ENCODE measurements around the gene CKAP5. TPM values are rescaled to one million over a fixed set of nuclear protein-coding genes. Genes with fewer than 3 reads are reported as not detected.

CKAP5 gene
- total RNA-seq, 1 experiment from 2014 or later: 166 TPM

DNA sequence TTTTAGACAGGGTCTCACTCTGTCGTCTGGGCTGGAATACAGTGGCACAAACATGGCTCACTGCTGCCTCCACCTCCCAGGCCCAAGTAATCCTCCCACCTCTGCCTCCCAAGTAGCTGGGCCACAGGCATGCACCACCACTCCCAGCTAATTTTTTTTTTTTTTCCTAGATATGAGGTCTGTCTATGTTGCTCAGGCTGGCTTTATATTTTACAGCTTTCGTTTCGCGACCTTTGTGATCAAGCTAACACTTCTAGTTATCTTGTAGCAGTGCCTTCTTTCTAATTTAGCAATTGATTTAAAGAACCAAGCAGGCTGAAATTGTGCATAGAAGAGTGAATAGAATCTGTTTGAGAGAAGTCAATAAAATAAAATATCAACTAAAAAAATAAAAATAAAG is 11.3 kb downstream of the CKAP5 start:
- DNase-seq (ENCODE audit: low read depth, low spot score) (no peak), ATAC-seq (no peak)
- Histone ChIP-seq H3K4me2 (ENCODE audit: low read length) (no peak overlapping the region), H3K4me1 (ENCODE audit: control insufficient read depth in 1 of 2, insufficient read depth in 2 of 2, low read length in 2 of 2) (no peaks in the 10 kb centered on the region; a peak in 1 of 4 replicates), H3K9me2 (ENCODE audit: insufficient read depth) (no peaks in the 10 kb centered on the region), H4K20me1 (ENCODE audit: insufficient read depth) (peaks cover 11% of the 10 kb centered on the region; the same call in 1 of the 2 replicates), H3K4me3 (replicated peaks in 1 of 2; ENCODE audit: low read depth in 1 of 2, low read length in 2 of 2) (no peak overlapping the region), H3K9me3 (ENCODE audit: control insufficient read depth in 1 of 2, insufficient read depth in 1 of 2, low read depth in 1 of 2, low read length in 2 of 2) (no peaks in the 10 kb centered on the region), H3K9ac (ENCODE audit: low read length) (no peak overlapping the region), H3K79me2 (ENCODE audit: insufficient read depth, low read length) (peaks cover 99% of the 10 kb centered on the region), H3K27me3 (ENCODE audit: insufficient read depth, low read length) (no peaks in the 10 kb centered on the region), H2AFZ (ENCODE audit: low read depth, low read length, poor library complexity, severe bottlenecking) (no peak overlapping the region), H3K36me3 (ENCODE audit: control insufficient read depth in 1 of 2, insufficient read depth in 2 of 2, low read length in 2 of 2) (no peaks in the 10 kb centered on the region), H3K27ac (ENCODE audit: low read depth, low read length) (no peak overlapping the region)
- TF ChIP-seq, protein P1, sequence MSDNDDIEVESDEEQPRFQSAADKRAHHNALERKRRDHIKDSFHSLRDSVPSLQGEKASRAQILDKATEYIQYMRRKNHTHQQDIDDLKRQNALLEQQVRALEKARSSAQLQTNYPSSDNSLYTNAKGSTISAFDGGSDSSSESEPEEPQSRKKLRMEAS (IDR thresholded peaks at IDR 0.05): no peak
- no peak for TF ChIP-seq CEBPB (IDR thresholded peaks at IDR 0.05; ENCODE audit: low read depth)
- TF ChIP-seq, protein P2, sequence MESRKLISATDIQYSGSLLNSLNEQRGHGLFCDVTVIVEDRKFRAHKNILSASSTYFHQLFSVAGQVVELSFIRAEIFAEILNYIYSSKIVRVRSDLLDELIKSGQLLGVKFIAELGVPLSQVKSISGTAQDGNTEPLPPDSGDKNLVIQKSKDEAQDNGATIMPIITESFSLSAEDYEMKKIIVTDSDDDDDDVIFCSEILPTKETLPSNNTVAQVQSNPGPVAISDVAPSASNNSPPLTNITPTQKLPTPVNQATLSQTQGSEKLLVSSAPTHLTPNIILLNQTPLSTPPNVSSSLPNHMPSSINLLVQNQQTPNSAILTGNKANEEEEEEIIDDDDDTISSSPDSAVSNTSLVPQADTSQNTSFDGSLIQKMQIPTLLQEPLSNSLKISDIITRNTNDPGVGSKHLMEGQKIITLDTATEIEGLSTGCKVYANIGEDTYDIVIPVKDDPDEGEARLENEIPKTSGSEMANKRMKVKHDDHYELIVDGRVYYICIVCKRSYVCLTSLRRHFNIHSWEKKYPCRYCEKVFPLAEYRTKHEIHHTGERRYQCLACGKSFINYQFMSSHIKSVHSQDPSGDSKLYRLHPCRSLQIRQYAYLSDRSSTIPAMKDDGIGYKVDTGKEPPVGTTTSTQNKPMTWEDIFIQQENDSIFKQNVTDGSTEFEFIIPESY (IDR thresholded peaks at IDR 0.05; ENCODE audit: extremely low read depth, insufficient replicate concordance, low read length): no peak
- TF ChIP-seq JUND (IDR thresholded peaks at IDR 0.05): no peak
- TF ChIP-seq YY1 (IDR thresholded peaks at IDR 0.05; ENCODE audit: extremely low read depth, insufficient replicate concordance, low read depth, low read length): no peak
- TF ChIP-seq, protein P3, sequence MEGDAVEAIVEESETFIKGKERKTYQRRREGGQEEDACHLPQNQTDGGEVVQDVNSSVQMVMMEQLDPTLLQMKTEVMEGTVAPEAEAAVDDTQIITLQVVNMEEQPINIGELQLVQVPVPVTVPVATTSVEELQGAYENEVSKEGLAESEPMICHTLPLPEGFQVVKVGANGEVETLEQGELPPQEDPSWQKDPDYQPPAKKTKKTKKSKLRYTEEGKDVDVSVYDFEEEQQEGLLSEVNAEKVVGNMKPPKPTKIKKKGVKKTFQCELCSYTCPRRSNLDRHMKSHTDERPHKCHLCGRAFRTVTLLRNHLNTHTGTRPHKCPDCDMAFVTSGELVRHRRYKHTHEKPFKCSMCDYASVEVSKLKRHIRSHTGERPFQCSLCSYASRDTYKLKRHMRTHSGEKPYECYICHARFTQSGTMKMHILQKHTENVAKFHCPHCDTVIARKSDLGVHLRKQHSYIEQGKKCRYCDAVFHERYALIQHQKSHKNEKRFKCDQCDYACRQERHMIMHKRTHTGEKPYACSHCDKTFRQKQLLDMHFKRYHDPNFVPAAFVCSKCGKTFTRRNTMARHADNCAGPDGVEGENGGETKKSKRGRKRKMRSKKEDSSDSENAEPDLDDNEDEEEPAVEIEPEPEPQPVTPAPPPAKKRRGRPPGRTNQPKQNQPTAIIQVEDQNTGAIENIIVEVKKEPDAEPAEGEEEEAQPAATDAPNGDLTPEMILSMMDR (IDR thresholded peaks at IDR 0.05 in 2 of 3, conservative IDR thresholded peaks at IDR 0.05 in 1 of 3; ENCODE audit: borderline replicate concordance in 1 of 3, insufficient read depth in 1 of 3, low read depth in 2 of 3, low read length in 2 of 3): no peak
- no peak for TF ChIP-seq SP1 (IDR thresholded peaks at IDR 0.05; ENCODE audit: low read depth)
- TF ChIP-seq, protein P4, sequence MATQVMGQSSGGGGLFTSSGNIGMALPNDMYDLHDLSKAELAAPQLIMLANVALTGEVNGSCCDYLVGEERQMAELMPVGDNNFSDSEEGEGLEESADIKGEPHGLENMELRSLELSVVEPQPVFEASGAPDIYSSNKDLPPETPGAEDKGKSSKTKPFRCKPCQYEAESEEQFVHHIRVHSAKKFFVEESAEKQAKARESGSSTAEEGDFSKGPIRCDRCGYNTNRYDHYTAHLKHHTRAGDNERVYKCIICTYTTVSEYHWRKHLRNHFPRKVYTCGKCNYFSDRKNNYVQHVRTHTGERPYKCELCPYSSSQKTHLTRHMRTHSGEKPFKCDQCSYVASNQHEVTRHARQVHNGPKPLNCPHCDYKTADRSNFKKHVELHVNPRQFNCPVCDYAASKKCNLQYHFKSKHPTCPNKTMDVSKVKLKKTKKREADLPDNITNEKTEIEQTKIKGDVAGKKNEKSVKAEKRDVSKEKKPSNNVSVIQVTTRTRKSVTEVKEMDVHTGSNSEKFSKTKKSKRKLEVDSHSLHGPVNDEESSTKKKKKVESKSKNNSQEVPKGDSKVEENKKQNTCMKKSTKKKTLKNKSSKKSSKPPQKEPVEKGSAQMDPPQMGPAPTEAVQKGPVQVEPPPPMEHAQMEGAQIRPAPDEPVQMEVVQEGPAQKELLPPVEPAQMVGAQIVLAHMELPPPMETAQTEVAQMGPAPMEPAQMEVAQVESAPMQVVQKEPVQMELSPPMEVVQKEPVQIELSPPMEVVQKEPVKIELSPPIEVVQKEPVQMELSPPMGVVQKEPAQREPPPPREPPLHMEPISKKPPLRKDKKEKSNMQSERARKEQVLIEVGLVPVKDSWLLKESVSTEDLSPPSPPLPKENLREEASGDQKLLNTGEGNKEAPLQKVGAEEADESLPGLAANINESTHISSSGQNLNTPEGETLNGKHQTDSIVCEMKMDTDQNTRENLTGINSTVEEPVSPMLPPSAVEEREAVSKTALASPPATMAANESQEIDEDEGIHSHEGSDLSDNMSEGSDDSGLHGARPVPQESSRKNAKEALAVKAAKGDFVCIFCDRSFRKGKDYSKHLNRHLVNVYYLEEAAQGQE (IDR thresholded peaks at IDR 0.05; ENCODE audit: low read depth): no peak
- TF ChIP-seq CBX3 (IDR thresholded peaks at IDR 0.05; ENCODE audit: low read depth): no peak
- no peak for TF ChIP-seq ELF1 (IDR thresholded peaks at IDR 0.05; ENCODE audit: borderline replicate concordance, low read depth)
- no peak for TF ChIP-seq POLR2A (IDR thresholded peaks at IDR 0.05; ENCODE audit: borderline replicate concordance, extremely low read depth, insufficient read depth, insufficient read length)
- no peak for TF ChIP-seq SIN3A (IDR thresholded peaks at IDR 0.05; ENCODE audit: low read depth)
- no peak for TF ChIP-seq ZFX (IDR thresholded peaks at IDR 0.05)
- no TSS peak for BruUV-seq (replicated peaks)
- ChIA-PET POLR2A (no interaction called here), CTCF (no interaction called here), RAD21 (ENCODE audit: low non-redundant PET in 1 of 2, low total read pairs in 2 of 2, uncharacterized antibody in 2 of 2, unreplicated experiment in 2 of 2) (no interaction called here)
- intact Hi-C loops (cut with micrococcal nuclease): no loop called here
